ENCODE data around the gene SDK1.

DNA sequence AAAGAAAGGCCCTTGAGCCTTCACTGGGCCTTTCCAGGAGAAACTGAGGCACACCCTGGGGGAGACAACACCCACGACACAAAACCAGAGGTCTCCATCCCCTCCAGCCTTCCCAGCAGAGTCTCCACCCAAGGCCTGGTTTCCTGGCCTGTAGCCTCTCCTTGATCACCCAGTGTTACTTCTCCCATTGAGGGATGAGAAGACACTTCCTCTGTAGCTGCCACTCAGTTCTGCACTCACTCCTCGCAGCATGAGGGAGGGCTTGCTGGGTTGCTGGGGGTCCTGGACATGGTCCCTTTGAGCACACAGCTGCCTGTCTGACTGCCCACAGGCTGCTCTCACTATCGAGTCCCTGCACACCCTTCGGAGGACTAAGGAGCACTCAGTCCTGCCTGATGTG is 943.0 kb downstream of the SDK1 start:
- TF ChIP-seq, protein P1, sequence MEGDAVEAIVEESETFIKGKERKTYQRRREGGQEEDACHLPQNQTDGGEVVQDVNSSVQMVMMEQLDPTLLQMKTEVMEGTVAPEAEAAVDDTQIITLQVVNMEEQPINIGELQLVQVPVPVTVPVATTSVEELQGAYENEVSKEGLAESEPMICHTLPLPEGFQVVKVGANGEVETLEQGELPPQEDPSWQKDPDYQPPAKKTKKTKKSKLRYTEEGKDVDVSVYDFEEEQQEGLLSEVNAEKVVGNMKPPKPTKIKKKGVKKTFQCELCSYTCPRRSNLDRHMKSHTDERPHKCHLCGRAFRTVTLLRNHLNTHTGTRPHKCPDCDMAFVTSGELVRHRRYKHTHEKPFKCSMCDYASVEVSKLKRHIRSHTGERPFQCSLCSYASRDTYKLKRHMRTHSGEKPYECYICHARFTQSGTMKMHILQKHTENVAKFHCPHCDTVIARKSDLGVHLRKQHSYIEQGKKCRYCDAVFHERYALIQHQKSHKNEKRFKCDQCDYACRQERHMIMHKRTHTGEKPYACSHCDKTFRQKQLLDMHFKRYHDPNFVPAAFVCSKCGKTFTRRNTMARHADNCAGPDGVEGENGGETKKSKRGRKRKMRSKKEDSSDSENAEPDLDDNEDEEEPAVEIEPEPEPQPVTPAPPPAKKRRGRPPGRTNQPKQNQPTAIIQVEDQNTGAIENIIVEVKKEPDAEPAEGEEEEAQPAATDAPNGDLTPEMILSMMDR (IDR thresholded peaks at IDR 0.05) = no peak
- no peak for TF ChIP-seq POLR2A (IDR thresholded peaks at IDR 0.05)
- no peak for TF ChIP-seq POLR2AphosphoS5 (IDR thresholded peaks at IDR 0.05; ENCODE audit: insufficient read depth in 1 of 2, low read depth in 1 of 2)

All from vagina (tissue), 2 donors.